Osteoblast (primary cell): ENCODE measurements around the gene SH2D3C. TPM values are rescaled to one million over a fixed set of nuclear protein-coding genes. Genes with fewer than 3 reads are reported as not detected.

Source experiments
- DNase-seq: peaks from one replicate; pipeline ENCODE4 v3.0.0; 2011; ENCODE audit warnings: low spot score, mixed read lengths; ENCODE audit not compliant: insufficient read length; ENCODE audit errors: missing footprints
- H2AFZ ChIP-seq: 2 replicates; pipeline ENCODE4 v1.6.0; 2011; ENCODE audit warnings: mild to moderate bottlenecking, low read length
- H3K27ac ChIP-seq: 2 replicates; pipeline ENCODE4 v1.5.1; 2011; ENCODE audit warnings: mild to moderate bottlenecking, low read depth, low read length, moderate library complexity
- H3K27me3 ChIP-seq: 2 replicates; pipeline ENCODE4 v1.6.0; 2012; ENCODE audit warnings: mild to moderate bottlenecking, control low read depth, inconsistent platforms, low read length, moderate library complexity; ENCODE audit not compliant: insufficient read depth
- H3K36me3 ChIP-seq: 2 replicates; pipeline ENCODE4 v1.5.1; 2011; ENCODE audit warnings: mild to moderate bottlenecking, low read length, control low read depth, moderate library complexity; ENCODE audit not compliant: insufficient read depth
- H3K4me1 ChIP-seq: 2 replicates; pipeline ENCODE4 v1.5.1; 2011; ENCODE audit warnings: mild to moderate bottlenecking, low read length, control low read depth, moderate library complexity; ENCODE audit not compliant: insufficient read depth
- H3K4me2 ChIP-seq: 2 replicates; pipeline ENCODE4 v1.6.0; 2011; ENCODE audit warnings: mild to moderate bottlenecking, low read length; ENCODE audit not compliant: insufficient read depth
- H3K4me3 ChIP-seq: fragments of 200-600 bp; sonication (generic); 3 replicates; pipeline ENCODE4 v1.5.1; 2012; ENCODE audit warnings: mild to moderate bottlenecking, low read length, inconsistent platforms; ENCODE audit not compliant: insufficient read depth
- H3K79me2 ChIP-seq: 2 replicates; pipeline ENCODE4 v1.6.0; 2012; ENCODE audit warnings: mild to moderate bottlenecking, low read length, control low read depth, inconsistent platforms; ENCODE audit not compliant: insufficient read depth
- H3K9me3 ChIP-seq: 2 replicates; pipeline ENCODE4 v1.5.1; 2011; ENCODE audit warnings: low read depth, low read length, control low read depth
- H4K20me1 ChIP-seq: 2 replicates; pipeline ENCODE4 v1.6.0; 2012; ENCODE audit warnings: mild to moderate bottlenecking, low read length, control low read depth; ENCODE audit not compliant: insufficient read depth
- total RNA-seq: library from RNA; depleted of rRNA; stranded (reverse); fragments of >200 nt; gene quantifications from 2 replicates; pipeline ENCODE4 v1.2.3, GENCODE V29; 2012
- TF ChIP-seq, protein P1 (sequence below): IDR thresholded peaks from 2 replicates; pipeline ENCODE4 v1.5.1; 2011; ENCODE audit warnings: mild to moderate bottlenecking, low read depth, low read length, moderate library complexity; ENCODE audit errors: extremely low read depth

SH2D3C gene
- total RNA-seq, 1 donor: 0.36 TPM

GRCh38 chr9:127734247-127734746 lies 44.2 kb downstream of the SH2D3C start:
- Histone ChIP-seq H3K4me1 (peaks cover 10% of the 10 kb centered on the region), H3K27me3 (no peaks in the 10 kb centered on the region), H3K79me2 (peaks cover 4% of the 10 kb centered on the region), H2AFZ (peak overlapping the region; percentile 80), H3K36me3 (peaks cover 6% of the 10 kb centered on the region), H3K4me2 (peak overlapping the region; percentile 79), H3K9me3 (no peaks in the 10 kb centered on the region), H4K20me1 (no peaks in the 10 kb centered on the region), H3K4me3 (peak overlapping the region; percentile 80), H3K27ac (peak overlapping the region; percentile 50)
- TF ChIP-seq, protein P1, sequence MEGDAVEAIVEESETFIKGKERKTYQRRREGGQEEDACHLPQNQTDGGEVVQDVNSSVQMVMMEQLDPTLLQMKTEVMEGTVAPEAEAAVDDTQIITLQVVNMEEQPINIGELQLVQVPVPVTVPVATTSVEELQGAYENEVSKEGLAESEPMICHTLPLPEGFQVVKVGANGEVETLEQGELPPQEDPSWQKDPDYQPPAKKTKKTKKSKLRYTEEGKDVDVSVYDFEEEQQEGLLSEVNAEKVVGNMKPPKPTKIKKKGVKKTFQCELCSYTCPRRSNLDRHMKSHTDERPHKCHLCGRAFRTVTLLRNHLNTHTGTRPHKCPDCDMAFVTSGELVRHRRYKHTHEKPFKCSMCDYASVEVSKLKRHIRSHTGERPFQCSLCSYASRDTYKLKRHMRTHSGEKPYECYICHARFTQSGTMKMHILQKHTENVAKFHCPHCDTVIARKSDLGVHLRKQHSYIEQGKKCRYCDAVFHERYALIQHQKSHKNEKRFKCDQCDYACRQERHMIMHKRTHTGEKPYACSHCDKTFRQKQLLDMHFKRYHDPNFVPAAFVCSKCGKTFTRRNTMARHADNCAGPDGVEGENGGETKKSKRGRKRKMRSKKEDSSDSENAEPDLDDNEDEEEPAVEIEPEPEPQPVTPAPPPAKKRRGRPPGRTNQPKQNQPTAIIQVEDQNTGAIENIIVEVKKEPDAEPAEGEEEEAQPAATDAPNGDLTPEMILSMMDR: no peak
- DNase-seq: no peak

DNA sequence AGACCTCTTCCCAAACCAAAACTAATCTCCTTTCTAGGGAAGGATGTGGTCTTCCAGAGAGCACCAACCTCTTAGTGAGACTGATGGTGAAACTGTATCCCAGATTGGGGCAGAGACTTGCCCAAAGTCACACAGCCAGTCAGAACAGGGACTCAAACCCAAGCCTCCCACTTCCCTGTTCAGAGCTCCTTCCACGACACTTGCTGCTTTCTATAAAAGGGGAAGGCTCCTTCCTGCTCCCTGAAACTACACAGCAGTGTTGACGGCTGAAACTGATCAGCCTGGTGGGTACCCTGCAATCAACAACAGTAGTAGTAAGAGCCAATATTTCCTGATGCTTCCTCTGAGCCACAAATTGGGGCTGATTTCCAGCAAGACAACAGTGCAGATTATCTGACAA lies 44.9 kb downstream of the SH2D3C start:
- Histone ChIP-seq H3K4me1 (peaks cover 10% of the 10 kb centered on the region), H3K36me3 (peaks cover 6% of the 10 kb centered on the region), H3K4me2 (no peak overlapping the region), H3K9me3 (no peaks in the 10 kb centered on the region), H3K4me3 (no peak overlapping the region), H3K27me3 (no peaks in the 10 kb centered on the region), H3K27ac (no peak overlapping the region), H3K79me2 (peaks cover 4% of the 10 kb centered on the region), H2AFZ (no peak overlapping the region), H4K20me1 (no peaks in the 10 kb centered on the region)
- TF ChIP-seq, protein P1: no peak
- no peak for DNase-seq

DNA sequence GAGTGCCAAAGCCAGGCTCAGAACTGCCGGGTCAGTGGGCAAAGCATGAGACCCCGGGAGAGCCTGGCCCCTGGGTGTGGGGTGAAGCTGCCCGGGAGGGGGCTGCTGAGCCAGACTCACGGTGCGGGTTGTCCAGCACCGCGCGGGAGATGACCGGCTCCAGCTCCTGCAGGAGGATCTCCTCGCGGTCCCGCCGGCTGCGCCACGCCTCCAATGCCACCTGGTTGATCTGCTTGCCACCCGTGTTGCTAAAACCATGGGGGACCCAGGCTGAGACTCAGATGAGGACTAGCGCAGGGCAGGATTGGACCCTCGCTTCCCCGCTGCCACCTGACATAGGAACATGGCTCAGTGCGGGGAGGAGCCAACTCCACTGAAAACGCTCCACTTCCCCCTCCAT lies 46.0 kb downstream of the SH2D3C start:
- H3K27ac ChIP-seq: no peak overlapping the region
- DNase-seq: no peak
- H3K27me3 ChIP-seq: no peaks in the 10 kb centered on the region
- H3K9me3 ChIP-seq: no peaks in the 10 kb centered on the region
- no peak overlapping the region for H2AFZ ChIP-seq
- H3K4me2 ChIP-seq: no peak overlapping the region
- H3K4me3 ChIP-seq: no peak overlapping the region
- peaks cover 10% of the 10 kb centered on the region for H3K4me1 ChIP-seq
- no peaks in the 10 kb centered on the region for H4K20me1 ChIP-seq
- TF ChIP-seq, protein P1: no peak
- peaks cover 6% of the 10 kb centered on the region for H3K36me3 ChIP-seq
- peaks cover 4% of the 10 kb centered on the region for H3K79me2 ChIP-seq

- Histone ChIP-seq H3K79me2 (peaks cover 4% of the 10 kb centered on the region), H3K4me2 (no peak overlapping the region), H3K9me3 (no peaks in the 10 kb centered on the region), H3K36me3 (peaks cover 6% of the 10 kb centered on the region), H3K4me3 (no peak overlapping the region), H4K20me1 (no peaks in the 10 kb centered on the region), H3K4me1 (peaks cover 10% of the 10 kb centered on the region), H3K27me3 (no peaks in the 10 kb centered on the region), H3K27ac (no peak overlapping the region), H2AFZ (no peak overlapping the region)
- no peak for DNase-seq
- TF ChIP-seq, protein P1: no peak
Observed at GRCh38 chr9:127731938-127732337, 46.5 kb downstream of the SH2D3C start.
